ENCODE results near the gene CDHR1. TPM values are rescaled to one million over a fixed set of nuclear protein-coding genes. Genes with fewer than 3 reads are reported as not detected.

The CDHR1 gene
- total and polyA plus RNA-seq, 10 of the 15 experiments (the other 5 are each of a cell fraction or from before 2014, with no cell fraction given) = 0.17 to 3.0 (median 0.34) TPM

DNA sequence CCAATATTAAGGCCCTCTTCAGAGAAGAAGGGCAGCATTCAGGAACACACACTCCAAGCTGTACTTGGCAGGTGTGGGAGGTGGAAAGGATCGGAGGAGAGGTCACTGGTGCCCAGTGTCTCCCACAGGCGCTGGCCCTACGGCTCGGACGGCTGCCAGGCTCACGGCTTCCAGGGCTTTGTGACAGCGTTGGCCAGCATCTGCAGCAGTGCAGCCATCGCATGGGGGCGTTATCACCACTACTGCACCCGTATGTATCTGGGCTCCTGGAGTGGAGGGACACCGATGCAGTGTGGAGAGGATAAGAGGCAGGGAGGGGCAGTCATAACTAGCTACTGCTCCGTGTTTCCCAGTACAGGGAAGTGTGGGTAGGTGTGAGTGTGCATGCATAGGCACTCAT lies 54.5 kb downstream of the CDHR1 start:
- Histone ChIP-seq H3K4me3 (no peak overlapping the region), H3K36me3 (ENCODE audit: control insufficient read depth in 2 of 2, insufficient read depth in 2 of 2, low read length in 1 of 2) (no peaks in the 10 kb centered on the region), H3K79me2 (ENCODE audit: control insufficient read depth, insufficient read depth, low read length) (no peaks in the 10 kb centered on the region), H3K4me1 (ENCODE audit: control insufficient read depth, insufficient read depth, low read length) (no peaks in the 10 kb centered on the region), H2AFZ (ENCODE audit: control insufficient read depth, low read depth, low read length) (no peak overlapping the region), H3K9ac (ENCODE audit: control insufficient read depth, insufficient read depth, low read length) (no peak overlapping the region), H3K9me3 (replicated peaks; ENCODE audit: control insufficient read depth, insufficient read depth, low read length) (no peaks in the 10 kb centered on the region), H3K4me2 (ENCODE audit: control insufficient read depth, insufficient read depth) (no peak overlapping the region), H3K27me3 (replicated peaks in 1 of 2; ENCODE audit: control insufficient read depth in 2 of 2, insufficient read depth in 2 of 2, low read length in 1 of 2) (peaks cover 0 to 4% of the 10 kb centered on the region in 2 experiments; a peak in 2 of 4 replicates), H3K27ac (ENCODE audit: control insufficient read depth, insufficient read depth) (no peak overlapping the region), H4K20me1 (ENCODE audit: control insufficient read depth, insufficient read depth) (no peaks in the 10 kb centered on the region)
- RAD21 ChIA-PET (ENCODE audit: unreplicated experiment) = no interaction called here
- TF ChIP-seq ZNF622 (IDR thresholded peaks at IDR 0.05) (no peak), GABPA (IDR thresholded peaks at IDR 0.05; ENCODE audit: low read depth) (no peak), ZNF217 (IDR thresholded peaks at IDR 0.05) (no peak), PML (IDR thresholded peaks at IDR 0.05; ENCODE audit: low read length) (no peak), MYB (IDR thresholded peaks at IDR 0.05; ENCODE audit: borderline replicate concordance, low read depth, low read length) (no peak), RCOR1 (conservative IDR thresholded peaks at IDR 0.05; ENCODE audit: low read depth, low read length) (no peak), MTA2 (IDR thresholded peaks at IDR 0.05; ENCODE audit: low read depth) (no peak), TCF12 (IDR thresholded peaks at IDR 0.05; ENCODE audit: low read depth, low read length) (no peak), EP300 (IDR thresholded peaks at IDR 0.05; ENCODE audit: borderline replicate concordance in 1 of 2, control insufficient read depth in 1 of 2, low read depth in 2 of 2, low read length in 2 of 2) (no peak), SUZ12 (IDR thresholded peaks at IDR 0.05; ENCODE audit: unreplicated experiment) (no peak), ZNF687 (IDR thresholded peaks at IDR 0.05) (no peak), RUNX3 (IDR thresholded peaks at IDR 0.05; ENCODE audit: low read length) (no peak), MYC (IDR thresholded peaks at IDR 0.05; ENCODE audit: insufficient read depth, insufficient read length, insufficient replicate concordance, low read length, severe bottlenecking) (no peak), BRCA1 (IDR thresholded peaks at IDR 0.05; ENCODE audit: low read depth, low read length) (no peak), ETV6 (conservative IDR thresholded peaks at IDR 0.05 in 1 of 2, IDR thresholded peaks at IDR 0.05 in 1 of 2; ENCODE audit: borderline replicate concordance in 1 of 2, low read depth in 1 of 2) (no peak), BACH1 (IDR thresholded peaks at IDR 0.05; ENCODE audit: borderline replicate concordance) (no peak)
- TF ChIP-seq, protein P1, sequence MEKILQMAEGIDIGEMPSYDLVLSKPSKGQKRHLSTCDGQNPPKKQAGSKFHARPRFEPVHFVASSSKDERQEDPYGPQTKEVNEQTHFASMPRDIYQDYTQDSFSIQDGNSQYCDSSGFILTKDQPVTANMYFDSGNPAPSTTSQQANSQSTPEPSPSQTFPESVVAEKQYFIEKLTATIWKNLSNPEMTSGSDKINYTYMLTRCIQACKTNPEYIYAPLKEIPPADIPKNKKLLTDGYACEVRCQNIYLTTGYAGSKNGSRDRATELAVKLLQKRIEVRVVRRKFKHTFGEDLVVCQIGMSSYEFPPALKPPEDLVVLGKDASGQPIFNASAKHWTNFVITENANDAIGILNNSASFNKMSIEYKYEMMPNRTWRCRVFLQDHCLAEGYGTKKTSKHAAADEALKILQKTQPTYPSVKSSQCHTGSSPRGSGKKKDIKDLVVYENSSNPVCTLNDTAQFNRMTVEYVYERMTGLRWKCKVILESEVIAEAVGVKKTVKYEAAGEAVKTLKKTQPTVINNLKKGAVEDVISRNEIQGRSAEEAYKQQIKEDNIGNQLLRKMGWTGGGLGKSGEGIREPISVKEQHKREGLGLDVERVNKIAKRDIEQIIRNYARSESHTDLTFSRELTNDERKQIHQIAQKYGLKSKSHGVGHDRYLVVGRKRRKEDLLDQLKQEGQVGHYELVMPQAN (conservative IDR thresholded peaks at IDR 0.05) = no peak
- CTCF ChIA-PET = interaction anchor here (1.0 kb wide), 1 partner anchor 9 kb away, joined by 5 read pairs; no protein-coding TSS in a partner anchor
- FAIRE-seq = no peak
- POLR2A ChIA-PET = interaction anchor here (0.9 kb wide), 1 partner anchor 9 kb away, joined by 3 read pairs; no protein-coding TSS in a partner anchor
- SMC1A ChIA-PET (ENCODE audit: uncharacterized antibody, unreplicated experiment) = no interaction called here
- intact Hi-C loops (cut with micrococcal nuclease; ENCODE audit: unreplicated experiment) = no loop called here
- BruUV-seq (replicated peaks) = no TSS peak
- ATAC-seq = no peak
- 39% methylated on average over 12 of the region's 12 CpGs for WGBS (ENCODE audit: insufficient coverage, insufficient replicate concordance, low lambda C conversion rate, missing lambda C conversion rate)
- no peak for DNase-seq (ENCODE audit: low read depth, low spot score)
- in situ Hi-C loops (cut with MboI) = no loop called here
